ENCODE results near the gene MAJIN. TPM values are rescaled to one million over a fixed set of nuclear protein-coding genes. Genes with fewer than 3 reads are reported as not detected.

MAJIN gene
- total and polyA plus RNA-seq, 7 donors = 0.25 TPM; not detected in 6

DNA sequence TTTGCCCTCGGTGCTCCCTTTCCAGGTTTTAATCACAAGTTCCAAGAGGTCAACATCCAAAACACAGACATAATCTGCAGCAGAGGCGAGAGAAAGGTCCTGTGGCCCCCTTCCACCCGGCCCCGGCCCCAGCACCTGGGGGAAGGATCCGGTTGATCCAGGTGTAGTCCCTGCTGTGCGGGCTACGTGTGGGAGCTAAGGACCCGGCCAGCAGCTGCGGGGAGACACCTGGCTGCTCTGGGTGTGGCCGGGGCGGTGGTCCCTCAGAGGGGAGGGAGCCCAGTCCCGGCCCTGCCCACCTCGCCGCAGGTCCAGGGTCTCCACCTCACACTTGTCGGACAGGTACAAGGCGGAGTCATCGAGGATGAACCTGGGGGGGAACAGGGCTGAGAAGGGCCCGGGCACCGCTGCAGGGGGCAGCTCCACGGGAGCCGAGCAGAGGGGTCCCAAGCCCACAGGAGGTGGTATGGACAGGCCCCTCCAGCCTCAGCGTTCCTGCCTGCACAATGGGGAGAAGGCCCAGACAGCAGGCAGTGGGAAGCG lies 68.5 kb downstream of the MAJIN start:
- TF ChIP-seq, protein P1, sequence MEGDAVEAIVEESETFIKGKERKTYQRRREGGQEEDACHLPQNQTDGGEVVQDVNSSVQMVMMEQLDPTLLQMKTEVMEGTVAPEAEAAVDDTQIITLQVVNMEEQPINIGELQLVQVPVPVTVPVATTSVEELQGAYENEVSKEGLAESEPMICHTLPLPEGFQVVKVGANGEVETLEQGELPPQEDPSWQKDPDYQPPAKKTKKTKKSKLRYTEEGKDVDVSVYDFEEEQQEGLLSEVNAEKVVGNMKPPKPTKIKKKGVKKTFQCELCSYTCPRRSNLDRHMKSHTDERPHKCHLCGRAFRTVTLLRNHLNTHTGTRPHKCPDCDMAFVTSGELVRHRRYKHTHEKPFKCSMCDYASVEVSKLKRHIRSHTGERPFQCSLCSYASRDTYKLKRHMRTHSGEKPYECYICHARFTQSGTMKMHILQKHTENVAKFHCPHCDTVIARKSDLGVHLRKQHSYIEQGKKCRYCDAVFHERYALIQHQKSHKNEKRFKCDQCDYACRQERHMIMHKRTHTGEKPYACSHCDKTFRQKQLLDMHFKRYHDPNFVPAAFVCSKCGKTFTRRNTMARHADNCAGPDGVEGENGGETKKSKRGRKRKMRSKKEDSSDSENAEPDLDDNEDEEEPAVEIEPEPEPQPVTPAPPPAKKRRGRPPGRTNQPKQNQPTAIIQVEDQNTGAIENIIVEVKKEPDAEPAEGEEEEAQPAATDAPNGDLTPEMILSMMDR (IDR thresholded peaks at IDR 0.05) = no peak
- no peak for TF ChIP-seq EP300 (IDR thresholded peaks at IDR 0.05)
- H3K27ac ChIP-seq = no peak overlapping the region

DNA sequence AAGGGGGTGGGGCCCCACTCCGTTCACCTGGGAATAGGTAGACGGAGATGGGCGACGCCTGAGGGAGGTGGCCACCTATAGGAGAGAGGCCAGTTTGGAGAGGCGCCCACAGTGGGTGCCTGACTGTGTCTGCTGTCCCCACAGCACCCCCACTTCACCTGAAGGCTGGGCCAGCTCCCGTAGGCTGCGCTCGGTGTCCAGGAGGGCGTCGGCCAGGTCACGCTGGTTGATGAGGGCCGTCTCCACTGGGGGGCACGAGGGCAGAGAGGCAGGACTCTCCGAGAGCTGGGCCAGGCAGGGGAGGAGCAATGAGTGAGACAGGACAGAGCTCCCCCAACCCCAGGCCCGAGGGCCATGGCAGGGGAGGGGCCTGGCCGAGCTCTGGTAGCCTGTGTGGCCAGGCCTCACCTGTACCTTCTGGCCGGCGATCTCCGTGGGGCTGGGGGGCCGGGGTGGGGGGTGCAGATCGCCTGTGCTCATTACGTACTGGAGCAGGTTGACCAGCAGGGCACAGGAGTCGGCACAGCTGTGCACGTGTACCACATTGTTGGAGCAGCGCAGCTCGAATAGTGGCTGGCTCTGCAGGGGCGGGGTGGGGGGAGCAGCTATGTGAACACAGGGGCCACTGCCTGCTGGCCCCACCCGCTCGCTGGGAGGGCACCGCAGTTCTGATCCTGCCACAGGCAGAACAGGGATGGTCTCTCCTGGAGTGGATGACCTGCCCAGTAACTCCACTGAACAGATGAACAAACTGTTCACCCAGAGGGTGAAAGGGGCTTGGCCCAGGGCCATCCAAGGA lies 69.6 kb downstream of the MAJIN start:
- Histone ChIP-seq H3K4me3 (no peak overlapping the region), H3K27me3 (no peaks in the 10 kb centered on the region), H3K9me3 (no peaks in the 10 kb centered on the region), H3K27ac (no peak overlapping the region), H3K4me1 (no peaks in the 10 kb centered on the region), H3K36me3 (peaks cover 14 to 96% (median 61%) of the 10 kb centered on the region in 4 donors)
- intact Hi-C loops (cut with DNase I) = no loop called here
- no peak for TF ChIP-seq POLR2A (IDR thresholded peaks at IDR 0.05)
- TF ChIP-seq EP300 (IDR thresholded peaks at IDR 0.05) = no peak
- no peak for TF ChIP-seq POLR2AphosphoS5 (IDR thresholded peaks at IDR 0.05)
- TF ChIP-seq, protein P1 (IDR thresholded peaks at IDR 0.05) = no peak
- no peak for DNase-seq
- WGBS, 2 donors = 87 to 91% methylated on average over 30 of the region's 30 CpGs

More for the DNA sequence above, 68.5 kb downstream of the MAJIN start:
- DNase-seq = no peak
- intact Hi-C loops (cut with DNase I) = no loop called here
- Histone ChIP-seq H3K36me3 (peaks cover 18 to 96% (median 62%) of the 10 kb centered on the region in 4 donors), H3K9me3 (no peaks in the 10 kb centered on the region), H3K27me3 (no peaks in the 10 kb centered on the region), H3K4me3 (no peak overlapping the region), H3K4me1 (no peaks in the 10 kb centered on the region)
- 90 to 95% methylated on average over 23 of the region's 23 CpGs for WGBS, 2 donors

DNA sequence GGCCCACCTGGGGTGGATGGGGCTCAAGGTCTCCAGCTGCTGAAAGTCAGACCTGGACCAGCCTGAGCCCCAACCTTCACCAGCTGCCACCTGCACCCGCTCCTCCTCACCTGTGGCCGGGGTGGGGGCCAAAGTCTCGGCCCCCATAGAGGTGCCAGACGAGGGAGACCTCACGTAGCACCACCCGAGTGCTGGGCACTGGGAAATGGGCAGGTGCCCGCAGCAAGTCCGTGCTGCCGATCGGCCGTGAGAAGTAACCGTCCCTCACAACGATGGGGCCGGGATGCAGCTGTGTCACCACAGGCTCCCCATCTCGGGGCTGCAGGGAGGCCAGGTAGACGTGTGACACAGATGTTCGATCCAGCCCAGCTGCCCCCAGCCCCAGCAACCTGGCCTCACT lies 71.1 kb downstream of the MAJIN start:
- H3K4me3 ChIP-seq = no peak overlapping the region
- H3K27ac ChIP-seq = no peak overlapping the region
- intact Hi-C loops (cut with DNase I) = no loop called here
- WGBS, 2 donors = 94 to 95% methylated on average over 17 of the region's 17 CpGs
- H3K4me1 ChIP-seq = no peaks in the 10 kb centered on the region
- no peak for DNase-seq
- no peak for TF ChIP-seq POLR2A (IDR thresholded peaks at IDR 0.05)
- TF ChIP-seq, protein P1 (IDR thresholded peaks at IDR 0.05) = no peak
- no peak for TF ChIP-seq EP300 (IDR thresholded peaks at IDR 0.05)
- no peak for TF ChIP-seq POLR2AphosphoS5 (IDR thresholded peaks at IDR 0.05)
- H3K36me3 ChIP-seq = peaks cover 0 to 94% (median 49%) of the 10 kb centered on the region in 4 donors
- H3K27me3 ChIP-seq = no peaks in the 10 kb centered on the region
- no peaks in the 10 kb centered on the region for H3K9me3 ChIP-seq

DNA sequence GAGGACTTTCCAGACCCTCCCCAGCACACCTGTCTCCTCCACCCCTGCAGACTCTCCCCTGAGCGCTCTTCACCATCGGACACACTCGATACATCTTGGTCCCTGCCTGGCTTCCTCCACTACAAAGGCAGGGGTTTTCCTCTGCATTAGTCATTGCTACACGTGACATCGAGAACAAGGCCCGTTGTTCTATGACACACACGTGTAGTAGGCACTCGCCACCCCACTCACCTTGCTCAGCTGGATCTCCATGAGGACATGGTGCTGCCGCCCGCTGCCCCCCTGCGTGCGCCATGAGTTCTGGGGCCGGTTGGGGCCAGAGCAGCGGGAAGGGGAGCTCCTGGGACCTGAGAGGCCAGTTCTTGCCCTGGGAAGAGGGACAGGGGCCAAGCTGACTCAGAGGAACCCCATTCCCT lies 71.6 kb downstream of the MAJIN start:
- Histone ChIP-seq H3K27ac (no peak overlapping the region), H3K27me3 (no peaks in the 10 kb centered on the region), H3K36me3 (peaks cover 0 to 90% (median 44%) of the 10 kb centered on the region in 4 donors), H3K4me1 (no peaks in the 10 kb centered on the region), H3K9me3 (no peaks in the 10 kb centered on the region), H3K4me3 (no peak overlapping the region)
- DNase-seq = no peak
- WGBS, 2 donors = 84 to 89% methylated on average over 14 of the region's 14 CpGs
- TF ChIP-seq POLR2A (IDR thresholded peaks at IDR 0.05) (no peak), EP300 (IDR thresholded peaks at IDR 0.05) (no peak)
- TF ChIP-seq, protein P1 (IDR thresholded peaks at IDR 0.05) = no peak
- intact Hi-C loops (cut with DNase I) = no loop called here
